ENCODE results near the gene FAM53B. TPM values are rescaled to one million over a fixed set of nuclear protein-coding genes. Genes with fewer than 3 reads are reported as not detected.

Gene FAM53B
- total RNA-seq, 1 experiment from 2014 or later = 14.9 TPM

DNA sequence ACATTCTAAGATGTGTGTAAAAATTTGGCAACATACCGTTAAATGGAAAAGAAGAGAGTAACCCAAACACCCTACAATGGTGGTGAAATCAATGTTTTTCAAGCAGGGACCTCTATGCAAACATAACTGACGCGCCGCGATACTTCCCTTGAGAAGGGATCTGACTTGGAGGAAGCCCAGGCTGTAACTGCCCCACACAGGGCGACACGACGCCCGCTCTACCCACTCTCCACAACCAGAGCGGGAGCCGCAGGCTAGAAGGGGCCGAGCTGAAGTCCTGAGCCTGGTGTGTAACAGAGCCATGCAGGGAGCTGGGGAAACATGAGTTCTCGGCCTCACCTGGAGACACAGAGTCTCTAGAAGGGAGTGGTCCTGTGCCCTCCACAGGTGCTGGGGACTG is 120.2 kb downstream of the FAM53B start:
- TF ChIP-seq, protein P1, sequence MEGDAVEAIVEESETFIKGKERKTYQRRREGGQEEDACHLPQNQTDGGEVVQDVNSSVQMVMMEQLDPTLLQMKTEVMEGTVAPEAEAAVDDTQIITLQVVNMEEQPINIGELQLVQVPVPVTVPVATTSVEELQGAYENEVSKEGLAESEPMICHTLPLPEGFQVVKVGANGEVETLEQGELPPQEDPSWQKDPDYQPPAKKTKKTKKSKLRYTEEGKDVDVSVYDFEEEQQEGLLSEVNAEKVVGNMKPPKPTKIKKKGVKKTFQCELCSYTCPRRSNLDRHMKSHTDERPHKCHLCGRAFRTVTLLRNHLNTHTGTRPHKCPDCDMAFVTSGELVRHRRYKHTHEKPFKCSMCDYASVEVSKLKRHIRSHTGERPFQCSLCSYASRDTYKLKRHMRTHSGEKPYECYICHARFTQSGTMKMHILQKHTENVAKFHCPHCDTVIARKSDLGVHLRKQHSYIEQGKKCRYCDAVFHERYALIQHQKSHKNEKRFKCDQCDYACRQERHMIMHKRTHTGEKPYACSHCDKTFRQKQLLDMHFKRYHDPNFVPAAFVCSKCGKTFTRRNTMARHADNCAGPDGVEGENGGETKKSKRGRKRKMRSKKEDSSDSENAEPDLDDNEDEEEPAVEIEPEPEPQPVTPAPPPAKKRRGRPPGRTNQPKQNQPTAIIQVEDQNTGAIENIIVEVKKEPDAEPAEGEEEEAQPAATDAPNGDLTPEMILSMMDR (IDR thresholded peaks at IDR 0.05; ENCODE audit: unreplicated experiment) = no peak
- POLR2A ChIA-PET = no interaction called here
- BruUV-seq (replicated peaks) = no TSS peak
- H3K4me3 Mint-ChIP-seq (ENCODE audit: unreplicated experiment) = no peak overlapping the region
- intact Hi-C loops (cut with micrococcal nuclease) = no loop called here
- H3K36me3 Mint-ChIP-seq (ENCODE audit: insufficient read depth, unreplicated experiment) = peaks cover 13% of the 10 kb centered on the region
- DNase-seq (ENCODE audit: unreplicated experiment) = no peak
- no peak overlapping the region for H3K27ac Mint-ChIP-seq (ENCODE audit: low read depth, unreplicated experiment)
- peaks cover 5% of the 10 kb centered on the region for H3K4me1 Mint-ChIP-seq (ENCODE audit: insufficient read depth, unreplicated experiment)
- no peaks in the 10 kb centered on the region for H3K27me3 Mint-ChIP-seq (ENCODE audit: insufficient read depth, unreplicated experiment)
- CTCF ChIA-PET = no interaction called here
- no peaks in the 10 kb centered on the region for H3K9me3 Mint-ChIP-seq (ENCODE audit: unreplicated experiment)

DNA sequence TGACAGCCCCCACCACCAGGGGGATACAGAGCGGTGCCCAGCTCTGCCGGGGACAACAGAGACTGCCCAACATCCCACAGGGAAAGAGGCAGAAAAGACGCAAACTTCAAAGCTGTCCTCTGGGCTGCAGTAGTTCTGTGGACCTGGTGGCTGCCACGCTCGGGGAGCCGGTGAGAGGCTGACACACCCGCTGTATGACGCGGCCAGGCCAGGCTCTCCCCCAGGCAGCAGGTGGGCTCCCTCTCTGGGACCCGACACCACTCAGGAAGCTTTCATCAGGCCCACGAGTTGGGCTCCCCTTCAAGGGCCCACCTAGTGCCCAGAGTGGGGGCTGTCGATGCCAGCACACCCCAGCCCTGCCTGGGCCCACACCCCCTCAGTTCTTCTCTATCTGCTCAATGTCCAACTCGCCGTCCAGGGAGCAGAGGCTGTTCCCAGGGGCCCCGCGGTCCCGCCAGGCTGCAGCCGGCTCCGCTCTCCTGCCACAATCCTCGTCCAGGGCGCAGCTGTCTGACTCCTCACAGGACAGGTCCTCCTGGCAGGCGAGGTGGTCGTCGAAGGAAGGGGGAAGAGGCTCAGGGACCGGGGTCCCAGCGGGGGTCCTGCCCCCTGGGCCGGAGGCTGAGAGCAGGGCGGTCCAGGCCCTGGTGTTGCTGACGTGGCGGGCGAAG is 121.2 kb downstream of the FAM53B start:
- intact Hi-C loops (cut with micrococcal nuclease) = no loop called here
- Mint-ChIP-seq H3K36me3 (ENCODE audit: insufficient read depth, unreplicated experiment) (peaks cover 18% of the 10 kb centered on the region), H3K27me3 (ENCODE audit: insufficient read depth, unreplicated experiment) (no peaks in the 10 kb centered on the region), H3K9me3 (ENCODE audit: unreplicated experiment) (no peaks in the 10 kb centered on the region), H3K4me1 (ENCODE audit: insufficient read depth, unreplicated experiment) (peaks cover 4% of the 10 kb centered on the region), H3K27ac (ENCODE audit: low read depth, unreplicated experiment) (no peak overlapping the region), H3K4me3 (ENCODE audit: unreplicated experiment) (no peak overlapping the region)
- no peak for DNase-seq (ENCODE audit: unreplicated experiment)
- BruUV-seq (replicated peaks) = no TSS peak
- POLR2A ChIA-PET = no interaction called here
- CTCF ChIA-PET = no interaction called here
- TF ChIP-seq, protein P1 (IDR thresholded peaks at IDR 0.05; ENCODE audit: unreplicated experiment) = no peak

DNA sequence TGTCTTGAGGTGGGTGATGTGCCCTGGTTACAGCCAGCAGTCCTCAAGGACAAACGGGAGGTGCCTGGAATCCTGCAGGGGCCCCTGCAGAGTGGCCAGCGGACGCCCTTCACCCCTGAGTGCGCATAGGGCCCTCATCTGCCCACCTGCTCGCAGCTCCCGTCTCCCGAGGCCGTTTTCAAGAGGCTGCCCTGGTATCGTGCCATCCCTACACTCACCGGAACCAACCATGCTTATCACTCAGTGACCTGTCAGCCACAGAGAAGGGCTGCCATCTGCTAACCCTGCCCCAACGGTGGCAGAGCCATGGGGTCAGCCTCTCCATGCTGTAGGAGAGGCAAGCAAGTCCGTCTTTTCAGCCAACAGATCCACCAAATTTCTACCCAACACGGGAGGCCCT is 122.0 kb downstream of the FAM53B start:
- Mint-ChIP-seq H3K9me3 (ENCODE audit: unreplicated experiment) (no peaks in the 10 kb centered on the region), H3K27ac (ENCODE audit: low read depth, unreplicated experiment) (no peak overlapping the region), H3K36me3 (ENCODE audit: insufficient read depth, unreplicated experiment) (peaks cover 24% of the 10 kb centered on the region), H3K4me1 (ENCODE audit: insufficient read depth, unreplicated experiment) (no peaks in the 10 kb centered on the region), H3K4me3 (ENCODE audit: unreplicated experiment) (no peak overlapping the region), H3K27me3 (ENCODE audit: insufficient read depth, unreplicated experiment) (no peaks in the 10 kb centered on the region)
- ChIA-PET CTCF (interaction anchor here (0.6 to 1.2 kb wide), 2 partner anchors 126 to 268 kb away, joined by 3 to 5 read pairs; no protein-coding TSS in a partner anchor), POLR2A (no interaction called here)
- no peak for DNase-seq (ENCODE audit: unreplicated experiment)
- intact Hi-C loops (cut with micrococcal nuclease) = no loop called here
- no TSS peak for BruUV-seq (replicated peaks)
- TF ChIP-seq, protein P1 (IDR thresholded peaks at IDR 0.05; ENCODE audit: unreplicated experiment) = no peak

DNA sequence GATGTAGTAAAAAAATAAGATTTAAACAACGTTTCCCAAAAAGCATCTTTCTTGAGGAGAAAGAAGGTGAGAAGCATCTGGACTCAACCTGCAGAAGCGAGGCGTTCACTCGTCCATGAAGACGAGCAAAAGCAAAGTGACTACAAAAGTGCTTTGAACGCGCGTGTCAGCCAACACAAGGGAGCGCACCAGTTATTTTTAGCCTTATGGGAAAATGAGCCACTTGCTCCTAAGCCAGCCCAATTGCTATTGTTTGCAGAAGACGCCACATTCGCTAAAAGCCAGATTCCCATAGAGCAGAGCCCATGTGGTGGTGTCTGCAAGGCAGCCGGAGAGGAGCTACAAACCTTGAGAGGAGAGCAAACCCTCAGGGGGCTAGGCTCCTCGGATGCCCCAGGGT is 122.5 kb downstream of the FAM53B start:
- H3K36me3 Mint-ChIP-seq (ENCODE audit: insufficient read depth, unreplicated experiment) = peaks cover 30% of the 10 kb centered on the region
- H3K27ac Mint-ChIP-seq (ENCODE audit: low read depth, unreplicated experiment) = no peak overlapping the region
- BruUV-seq (replicated peaks) = no TSS peak
- ChIA-PET POLR2A (no interaction called here), CTCF (interaction anchor here (0.6 to 1.2 kb wide), 5 partner anchors 62 to 268 kb away, joined by 3 to 5 read pairs (median 3); no protein-coding TSS in a partner anchor)
- intact Hi-C loops (cut with micrococcal nuclease) = no loop called here
- no peak for DNase-seq (ENCODE audit: unreplicated experiment)
- H3K9me3 Mint-ChIP-seq (ENCODE audit: unreplicated experiment) = no peaks in the 10 kb centered on the region
- H3K27me3 Mint-ChIP-seq (ENCODE audit: insufficient read depth, unreplicated experiment) = no peaks in the 10 kb centered on the region
- H3K4me3 Mint-ChIP-seq (ENCODE audit: unreplicated experiment) = no peak overlapping the region
- TF ChIP-seq, protein P1 (IDR thresholded peaks at IDR 0.05; ENCODE audit: unreplicated experiment) = no peak
- H3K4me1 Mint-ChIP-seq (ENCODE audit: insufficient read depth, unreplicated experiment) = no peaks in the 10 kb centered on the region

Data from MCF 10A (cell line).